HAP-1 (cell line): ENCODE data around the gene NBPF3.

ENCODE experiments used
- DNase-seq, 2 experiments: peaks; one replicate each; pipeline ENCODE4 v3.0.0-alpha.2; 2016 to 2020; ENCODE audit warnings: low spot score in 2 of 2
- H3K27me3 ChIP-seq: fragments of 250-450 bp; sonication (Bioruptor Pico); 2 replicates; pipeline ENCODE4 v1.5.1; 2020; ENCODE audit warnings: low read depth, mild to moderate bottlenecking, moderate library complexity
- H3K36me3 ChIP-seq: fragments of 250-450 bp; sonication (Bioruptor Pico); replicated peaks from 2 replicates; pipeline ENCODE4 v1.5.1; 2020; ENCODE audit warnings: mild to moderate bottlenecking
- H3K4me1 ChIP-seq: fragments of 250-450 bp; sonication (Bioruptor Pico); 2 replicates; pipeline ENCODE4 v1.5.1; 2020; ENCODE audit warnings: mild to moderate bottlenecking
- H3K4me3 ChIP-seq: fragments of 250-450 bp; sonication (Bioruptor Pico); 2 replicates; pipeline ENCODE4 v1.5.1; 2020; ENCODE audit warnings: mild to moderate bottlenecking, moderate library complexity
- H3K9me3 ChIP-seq: fragments of 250-450 bp; sonication (Bioruptor Pico); 2 replicates; pipeline ENCODE4 v1.5.1; 2020; ENCODE audit warnings: mild to moderate bottlenecking, moderate library complexity
- in situ Hi-C: fragments of 300-500 bp; cut with MboI; formaldehyde crosslinking; loops from 3 replicates; pipeline ENCODE4 v1.14.3; 2020; ENCODE audit warnings: low sequenced_read_pairs, inconsistent platforms, mixed read lengths

NBPF3 gene

DNA sequence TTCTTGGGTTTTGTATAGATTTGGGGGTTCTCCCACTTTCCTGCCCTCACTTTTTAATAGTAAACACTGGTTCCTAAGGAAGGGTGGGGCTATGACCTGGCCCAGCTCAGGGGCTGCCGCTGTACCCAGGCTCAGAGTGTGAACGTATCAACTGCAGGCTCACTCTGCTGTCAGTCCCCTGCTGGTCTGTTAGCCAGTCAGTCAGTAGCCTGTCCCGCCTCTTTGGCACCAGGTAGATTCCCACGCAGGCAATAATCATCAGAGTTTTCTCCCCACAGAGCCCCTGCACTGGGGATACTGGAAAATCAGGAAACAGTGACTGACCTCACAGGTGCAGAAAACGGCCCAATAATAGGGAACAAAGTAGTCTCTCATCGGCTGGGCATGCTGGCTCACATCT, 54.3 kb downstream of the NBPF3 start:
- in situ Hi-C loops = no loop called here
- DNase-seq = no peak
- Histone ChIP-seq H3K36me3 (no peaks in the 10 kb centered on the region), H3K27me3 (no peaks in the 10 kb centered on the region), H3K4me1 (peaks cover 10% of the 10 kb centered on the region), H3K4me3 (no peak overlapping the region), H3K9me3 (peaks cover 5% of the 10 kb centered on the region; the same call in 1 of the 2 replicates)

DNA sequence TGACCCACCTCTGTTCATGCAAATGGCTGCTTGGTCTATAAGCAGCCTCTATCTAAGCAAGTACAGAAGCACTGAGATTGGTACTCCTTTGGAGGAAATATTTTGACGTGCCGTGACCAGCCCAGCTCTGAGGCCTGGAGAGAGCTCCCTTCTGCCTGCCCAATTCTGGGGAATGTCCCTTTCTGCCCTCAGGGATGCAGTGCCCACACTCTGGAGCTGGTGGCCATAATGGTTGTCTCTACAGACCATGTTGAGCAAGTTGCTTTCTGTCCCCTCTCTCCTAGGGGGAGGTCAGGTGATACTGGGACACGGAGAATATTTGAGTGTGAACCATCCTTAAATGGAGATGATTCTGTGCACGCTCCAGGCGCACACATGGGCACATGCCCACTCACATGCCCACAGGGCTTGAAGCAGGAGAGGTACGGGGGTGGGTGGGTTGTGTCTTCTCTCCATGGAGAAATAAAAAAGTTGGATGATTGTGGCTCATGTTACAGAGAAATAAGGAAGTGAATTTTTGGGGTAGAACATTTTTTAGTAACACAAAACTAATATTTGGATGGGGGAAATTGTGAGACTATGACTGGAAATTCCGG, 55.4 kb downstream of the NBPF3 start:
- Histone ChIP-seq H3K36me3 (no peaks in the 10 kb centered on the region), H3K4me3 (no peak overlapping the region), H3K4me1 (peaks cover 10% of the 10 kb centered on the region), H3K27me3 (no peaks in the 10 kb centered on the region), H3K9me3 (peaks cover 5% of the 10 kb centered on the region; the same call in 1 of the 2 replicates)
- in situ Hi-C loops = no loop called here
- no peak for DNase-seq

DNA sequence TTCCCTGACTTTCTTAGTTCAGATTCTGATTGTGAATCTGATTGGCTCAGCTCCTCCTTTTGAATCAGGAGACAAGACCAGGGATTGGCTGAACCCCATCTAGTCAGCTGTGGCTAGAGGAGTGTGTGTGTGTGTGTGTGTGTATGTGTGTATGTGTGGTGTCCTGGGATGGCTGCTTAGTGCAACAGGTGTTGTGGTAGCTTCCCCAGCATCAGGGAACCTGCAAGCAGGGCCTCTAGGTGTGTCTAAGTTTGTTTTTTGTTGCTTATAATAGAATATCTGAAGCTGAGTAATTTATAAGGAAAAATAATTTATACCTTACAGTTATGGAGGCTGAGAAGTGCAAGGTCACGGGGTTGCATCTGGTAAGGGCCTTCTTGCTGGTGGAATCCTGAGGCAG, 56.1 kb downstream of the NBPF3 start:
- no peak for DNase-seq
- H3K27me3 ChIP-seq = no peaks in the 10 kb centered on the region
- no peak overlapping the region for H3K4me3 ChIP-seq
- H3K4me1 ChIP-seq = peaks cover 10% of the 10 kb centered on the region
- in situ Hi-C loops = no loop called here
- H3K36me3 ChIP-seq = no peaks in the 10 kb centered on the region
- no peaks in the 10 kb centered on the region; the same call in 1 of the 2 replicates for H3K9me3 ChIP-seq

DNA sequence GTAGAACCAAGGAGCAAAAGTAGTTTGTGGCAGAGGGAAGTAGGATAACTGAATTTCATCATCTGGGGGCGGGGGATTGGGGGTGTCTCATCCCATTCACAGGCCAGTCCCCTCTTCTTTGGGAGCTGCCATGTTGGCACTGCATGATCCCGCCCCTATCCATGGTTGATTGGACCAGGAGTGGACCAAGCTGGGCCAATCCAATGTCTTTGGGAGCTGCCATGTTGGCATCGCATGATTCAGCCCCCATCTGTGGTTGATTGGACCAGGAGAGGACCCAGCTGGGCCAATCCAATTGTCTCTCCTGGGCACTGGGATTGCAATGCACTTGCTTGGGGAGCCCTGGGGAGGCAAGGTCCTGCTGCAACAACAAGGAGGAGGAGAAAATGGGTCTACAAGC, 56.9 kb downstream of the NBPF3 start:
- no peaks in the 10 kb centered on the region for H3K27me3 ChIP-seq
- DNase-seq = no peak
- H3K36me3 ChIP-seq = no peaks in the 10 kb centered on the region
- in situ Hi-C loops = no loop called here
- H3K4me1 ChIP-seq = peaks cover 6% of the 10 kb centered on the region
- no peak overlapping the region for H3K4me3 ChIP-seq
- no peaks in the 10 kb centered on the region; the same call in 1 of the 2 replicates for H3K9me3 ChIP-seq

DNA sequence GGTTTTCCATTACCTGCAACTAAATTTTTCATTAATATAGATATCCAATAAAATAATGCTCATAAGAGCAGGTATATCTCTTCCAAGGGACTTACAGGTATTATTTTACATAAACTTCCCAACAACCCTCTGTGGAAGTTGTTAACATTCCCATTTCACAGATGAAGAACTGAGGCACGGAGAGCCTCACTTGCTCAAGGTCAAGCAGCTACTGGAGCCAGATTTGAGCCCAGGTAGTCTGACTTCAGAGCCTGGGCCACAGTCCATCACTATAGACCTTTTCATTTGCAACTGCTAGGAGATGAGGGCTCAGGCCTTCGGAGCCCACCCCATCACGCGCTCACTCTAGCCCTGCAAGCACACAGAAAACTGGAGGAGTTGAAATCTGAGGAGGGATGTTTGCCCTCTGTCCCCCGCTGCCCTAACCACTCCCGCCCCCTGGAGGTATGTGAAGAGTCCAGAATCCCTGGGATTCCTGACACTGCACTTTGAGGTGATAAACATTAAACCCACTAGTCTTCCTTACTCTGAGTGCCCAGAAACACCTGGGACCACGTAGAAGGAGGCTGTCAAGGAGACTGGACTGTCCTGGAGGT, 57.6 kb downstream of the NBPF3 start:
- no peak for DNase-seq

DNA sequence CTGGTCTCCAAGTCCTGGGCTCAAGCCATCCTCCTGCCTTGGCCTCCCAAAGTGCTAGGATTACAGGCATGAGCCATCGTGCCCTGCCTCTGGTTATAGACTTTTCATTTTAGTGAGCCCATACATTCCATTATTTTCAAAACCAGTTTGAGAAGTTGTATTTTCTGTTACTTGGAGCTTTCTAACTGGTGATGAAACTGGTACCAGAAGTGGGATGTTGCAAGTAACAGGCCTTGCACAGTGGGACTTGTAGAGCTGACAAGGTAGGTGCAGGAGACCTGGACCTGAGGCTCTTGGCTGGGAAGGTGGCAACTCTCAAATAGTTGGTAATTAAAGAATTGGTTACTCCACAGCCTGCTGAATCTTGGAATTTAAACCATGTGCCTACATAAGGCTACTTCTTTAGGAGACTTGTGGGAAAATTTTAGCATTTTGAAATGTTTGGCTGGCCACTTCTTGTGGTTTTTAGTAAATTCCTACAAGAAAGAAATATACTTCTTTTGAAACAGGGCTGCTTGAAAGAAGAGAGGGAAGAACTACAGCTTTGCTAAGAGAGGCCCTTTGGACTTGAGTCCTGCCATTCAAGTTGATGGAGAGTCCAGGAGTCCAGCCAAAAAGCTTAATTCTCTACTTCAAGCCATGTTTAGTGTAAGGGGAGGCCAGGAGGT, 59.5 kb downstream of the NBPF3 start:
- Histone ChIP-seq H3K36me3 (no peaks in the 10 kb centered on the region), H3K9me3 (no peaks in the 10 kb centered on the region; the same call in 1 of the 2 replicates), H3K4me3 (no peak overlapping the region), H3K4me1 (no peaks in the 10 kb centered on the region), H3K27me3 (no peaks in the 10 kb centered on the region)
- no peak for DNase-seq
- in situ Hi-C loops = no loop called here

More for the DNA sequence above, 57.6 kb downstream of the NBPF3 start:
- H3K9me3 ChIP-seq = no peaks in the 10 kb centered on the region; the same call in 1 of the 2 replicates
- H3K27me3 ChIP-seq = no peaks in the 10 kb centered on the region
- in situ Hi-C loops = no loop called here
- H3K4me1 ChIP-seq = no peaks in the 10 kb centered on the region; the same call in 1 of the 2 replicates
- no peak overlapping the region for H3K4me3 ChIP-seq
- no peaks in the 10 kb centered on the region for H3K36me3 ChIP-seq

DNA sequence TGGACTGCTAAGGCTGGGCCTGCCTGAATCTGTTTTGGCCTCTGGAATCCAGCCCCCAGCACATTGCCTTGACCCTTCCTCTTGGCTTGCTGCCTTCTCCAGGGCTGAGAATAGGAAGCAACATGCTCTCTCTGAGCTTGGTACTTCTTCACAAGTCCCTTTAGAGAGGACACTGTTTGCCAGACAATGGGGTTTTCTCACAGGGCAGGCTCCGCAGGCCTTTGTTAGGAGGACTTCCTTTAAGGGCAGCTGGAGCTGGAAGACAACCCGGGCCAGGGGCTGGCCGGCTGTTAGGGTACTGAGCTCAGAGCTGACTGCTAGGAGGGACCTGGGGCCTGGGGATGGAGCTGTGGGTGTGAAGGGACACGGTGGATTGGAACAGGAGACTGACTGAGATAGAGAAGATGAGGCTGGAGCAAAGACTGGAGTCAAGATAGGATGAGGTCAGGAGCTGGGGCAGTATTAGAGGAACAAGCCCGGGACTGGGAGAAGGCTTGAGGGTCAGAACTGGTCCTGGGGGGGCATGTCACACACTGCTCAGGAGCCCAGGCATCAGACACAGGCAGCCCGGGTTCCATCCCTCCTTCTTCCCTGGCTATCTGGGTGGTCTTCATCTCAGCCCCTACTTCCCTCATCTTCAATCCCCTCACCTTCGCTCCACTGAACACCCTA, 63.9 kb downstream of the NBPF3 start:
- Histone ChIP-seq H3K4me1 (peaks cover 3% of the 10 kb centered on the region; the same call in 1 of the 2 replicates), H3K9me3 (no peaks in the 10 kb centered on the region; the same call in 1 of the 2 replicates), H3K36me3 (no peaks in the 10 kb centered on the region), H3K27me3 (no peaks in the 10 kb centered on the region), H3K4me3 (no peak overlapping the region)
- in situ Hi-C loops = no loop called here
- no peak for DNase-seq

DNA sequence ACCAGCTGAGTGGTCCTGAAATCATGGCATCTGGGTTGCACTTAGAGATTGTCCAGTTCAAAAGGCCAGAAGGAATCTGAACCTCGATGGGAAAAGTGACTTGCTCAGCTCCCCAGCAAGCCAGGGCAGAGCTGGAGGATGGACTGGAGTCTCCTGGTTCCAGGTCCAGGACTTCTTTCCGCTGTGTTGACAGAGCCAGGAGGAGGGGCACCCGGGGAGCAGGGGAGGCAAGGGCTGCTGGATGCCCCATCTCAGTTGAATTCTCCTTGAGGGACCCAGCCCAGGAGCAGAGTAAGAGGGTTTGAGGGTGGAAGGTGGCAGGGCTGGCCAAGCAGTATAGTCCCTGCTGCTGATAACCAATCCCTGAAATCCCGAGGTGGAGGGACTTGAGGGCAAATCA, 66.9 kb downstream of the NBPF3 start:
- no peaks in the 10 kb centered on the region for H3K27me3 ChIP-seq
- in situ Hi-C loops = no loop called here
- H3K9me3 ChIP-seq = no peaks in the 10 kb centered on the region

DNA sequence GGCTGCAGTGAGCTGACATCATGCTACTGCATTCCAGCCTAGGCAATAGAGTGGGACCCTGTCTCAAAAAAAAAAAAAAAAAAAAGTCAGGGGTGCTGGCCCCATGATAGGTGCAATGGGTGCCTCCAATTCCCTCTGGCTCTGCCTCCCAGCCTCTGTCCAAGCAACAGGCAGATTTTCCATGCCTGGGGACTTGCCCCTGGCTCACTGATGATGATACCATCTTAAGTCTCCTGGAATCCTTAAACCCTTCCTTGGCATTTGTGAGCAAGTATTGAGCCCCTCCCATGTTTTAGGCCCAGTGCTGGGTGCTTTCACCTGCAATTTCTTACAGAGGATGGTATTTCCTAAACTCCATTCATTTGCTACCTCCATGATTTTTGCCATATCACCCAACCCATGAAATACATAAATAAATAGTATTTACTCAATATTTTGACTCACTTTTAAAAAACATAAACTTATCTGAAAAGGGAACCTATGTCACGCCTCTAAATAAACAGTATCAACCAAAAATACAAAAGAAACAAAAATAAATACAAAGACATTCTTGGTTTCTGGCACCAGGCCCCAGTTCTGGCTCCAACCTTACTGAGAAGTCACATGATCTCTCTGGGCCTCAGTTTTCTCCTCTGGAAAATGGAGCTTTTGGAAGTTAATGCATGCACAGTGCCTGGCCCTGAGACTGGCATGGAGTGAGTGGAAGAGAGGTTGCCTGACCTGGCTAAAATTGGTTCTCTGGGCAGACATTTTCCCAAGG, 67.8 kb downstream of the NBPF3 start:
- Histone ChIP-seq H3K9me3 (no peaks in the 10 kb centered on the region), H3K36me3 (no peaks in the 10 kb centered on the region), H3K4me1 (peaks cover 22% of the 10 kb centered on the region), H3K27me3 (no peaks in the 10 kb centered on the region), H3K4me3 (no peak overlapping the region)
- in situ Hi-C loops = no loop called here
- DNase-seq = no peak

More for the DNA sequence above, 66.9 kb downstream of the NBPF3 start:
- H3K4me1 ChIP-seq = peaks cover 20% of the 10 kb centered on the region
- no peaks in the 10 kb centered on the region for H3K36me3 ChIP-seq
- no peak overlapping the region for H3K4me3 ChIP-seq
- no peak for DNase-seq

DNA sequence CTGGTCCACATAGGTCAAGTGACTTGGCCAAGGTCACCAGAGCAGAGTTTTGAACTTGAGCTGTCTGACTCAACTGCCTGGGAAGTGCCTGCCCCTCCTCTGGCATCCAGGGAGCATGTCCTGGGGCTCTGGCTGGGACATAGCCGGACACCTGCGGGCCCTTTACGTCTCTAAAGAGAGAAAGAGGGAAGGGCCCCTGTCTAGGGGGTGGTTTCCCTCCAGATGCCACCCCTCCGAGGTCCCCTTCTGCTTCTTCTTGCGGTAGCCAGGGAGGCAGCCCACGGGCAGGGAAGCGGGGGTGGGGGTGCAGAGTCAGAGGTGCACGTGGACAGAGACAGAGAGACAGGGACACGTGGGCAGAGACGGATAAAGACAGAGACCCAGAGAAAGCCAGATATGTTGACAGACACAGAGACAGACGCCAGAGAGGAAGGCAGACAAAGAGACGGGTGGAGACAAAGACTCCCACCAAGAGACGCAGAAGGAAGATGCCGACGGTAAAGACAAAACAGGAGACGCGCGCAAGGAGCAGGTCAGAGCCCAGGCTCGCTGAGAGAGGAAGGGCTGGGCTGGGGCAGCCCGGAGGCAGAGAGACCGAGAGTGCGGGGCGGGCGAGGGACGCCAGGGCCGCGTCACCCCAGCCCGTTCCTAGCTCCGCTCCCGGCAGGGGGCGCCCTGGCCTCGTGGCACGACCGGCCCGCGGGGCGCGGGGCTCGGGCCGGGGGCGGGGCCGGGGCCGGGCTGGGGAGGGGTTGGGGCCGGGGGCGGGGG, 68.8 kb downstream of the NBPF3 start:
- H3K4me1 ChIP-seq = peaks cover 22% of the 10 kb centered on the region
- H3K36me3 ChIP-seq = no peaks in the 10 kb centered on the region
- peak; percentile 71 to 93 for DNase-seq
- in situ Hi-C loops = no loop called here
- H3K4me3 ChIP-seq = peak overlapping the region; percentile 56
- no peaks in the 10 kb centered on the region for H3K9me3 ChIP-seq
- no peaks in the 10 kb centered on the region for H3K27me3 ChIP-seq

DNA sequence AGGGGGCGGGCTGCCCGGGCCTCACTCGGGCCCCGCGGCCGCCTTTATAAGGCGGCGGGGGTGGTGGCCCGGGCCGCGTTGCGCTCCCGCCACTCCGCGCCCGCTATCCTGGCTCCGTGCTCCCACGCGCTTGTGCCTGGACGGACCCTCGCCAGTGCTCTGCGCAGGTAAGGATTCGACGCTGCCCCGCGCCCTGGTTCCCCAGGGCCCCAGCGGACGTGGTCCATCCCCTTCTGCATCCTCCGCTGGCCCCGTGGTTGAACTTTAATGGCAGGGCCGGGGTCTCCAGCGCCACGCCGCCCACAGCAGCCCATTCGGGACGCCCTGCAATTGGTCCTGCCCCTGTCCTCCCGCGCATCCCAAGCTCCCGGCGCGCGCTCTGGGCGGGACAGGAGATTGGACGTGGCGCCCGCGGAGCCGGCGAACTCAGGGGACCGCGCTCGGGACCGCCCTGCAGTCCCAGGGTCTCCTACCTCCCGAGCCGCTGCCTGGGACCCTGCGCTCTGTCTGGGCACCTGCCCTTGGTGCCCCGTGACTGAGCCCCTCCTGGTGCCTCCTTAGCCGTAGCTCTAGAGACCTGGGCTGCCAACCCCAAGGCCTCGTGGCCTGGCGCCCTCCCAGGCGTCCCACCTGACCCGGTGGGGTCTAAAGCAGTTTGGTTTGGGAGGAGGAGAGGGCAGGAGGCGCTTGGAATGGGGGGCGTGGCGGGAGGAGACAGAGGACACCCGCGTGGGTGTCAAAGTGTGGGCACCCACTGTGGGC, 69.6 kb downstream of the NBPF3 start, which contains the start of gene ALPL:
TSS of gene ALPL (plus strand) at position 73 of the 762 bp plus-strand sequence. CDS start 44,659 bp downstream, outside the sequence.
- peak within 1 kb of the TSS; percentile 56 for H3K4me3 ChIP-seq
- H3K36me3 ChIP-seq = no peaks in the 10 kb centered on the region
- H3K4me1 ChIP-seq = peaks cover 22% of the 10 kb centered on the region
- H3K9me3 ChIP-seq = no peaks in the 10 kb centered on the region
- in situ Hi-C loops = no loop called here
- DNase-seq = no peak
- no peaks in the 10 kb centered on the region for H3K27me3 ChIP-seq

DNA sequence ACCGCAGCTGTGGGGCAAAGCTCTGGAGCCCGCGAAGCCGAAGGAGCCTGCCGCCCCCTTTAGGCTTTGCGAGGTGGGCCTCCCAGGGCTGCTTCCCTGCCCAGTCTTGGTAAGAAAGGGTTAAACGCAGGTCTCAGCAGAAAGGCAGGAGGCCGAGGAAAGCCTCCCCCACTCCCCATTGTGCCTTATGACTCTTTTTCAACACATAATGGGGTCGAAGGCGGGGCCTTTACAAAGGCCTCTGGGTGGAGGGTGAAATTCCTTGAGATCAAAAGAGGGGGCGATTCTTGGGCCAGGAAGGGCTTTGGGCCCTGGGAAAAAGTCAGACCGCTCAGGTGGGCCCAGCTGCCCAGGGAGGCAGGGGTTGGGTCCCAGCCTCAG, 70.2 kb downstream of the NBPF3 start:
- H3K4me3 ChIP-seq = peak overlapping the region; percentile 56
- DNase-seq = peak; percentile 76 to 80
- H3K9me3 ChIP-seq = no peaks in the 10 kb centered on the region
- peaks cover 22% of the 10 kb centered on the region for H3K4me1 ChIP-seq
- H3K36me3 ChIP-seq = no peaks in the 10 kb centered on the region
- H3K27me3 ChIP-seq = no peaks in the 10 kb centered on the region
- in situ Hi-C loops = no loop called here
